HepG2 (cell line): ENCODE measurements around the gene MRPL43. TPM values are rescaled to one million over a fixed set of nuclear protein-coding genes. Genes with fewer than 3 reads are reported as not detected.

Experiments used
- ATAC-seq: fragments of 200-7000 bp; cut with Tn5 transposase; 3 replicates; pipeline ENCODE4 v1.9.1; 2020; ENCODE audit warnings: mild to moderate bottlenecking, moderate library complexity
- BruUV-seq: library from RNA; stranded (reverse); fragments of 400-500 nt; replicated peaks from 2 replicates; lab custom pipeline; 2021; lab: Mats Ljungman, UMichigan
- CTCF ChIA-PET: fragments of 300-600 bp; formaldehyde crosslinking; extraction: SDS; loops from one replicate; lab custom pipeline; 2021; ENCODE audit warnings: low total read pairs, inconsistent platforms, low intra/inter-chr PET ratio; lab: Yijun Ruan, JAX
- POLR2A ChIA-PET: fragments of 350-600 bp; sonication (Branson Sonifier 250); formaldehyde crosslinking; loops from one replicate; lab custom pipeline; 2020; ENCODE audit warnings: antibody characterized with exemption, inconsistent platforms; lab: Yijun Ruan, JAX
- DNase-seq: peaks from one replicate; pipeline ENCODE4 v3.0.0-alpha.2; 2015; ENCODE audit warnings: low spot score
- FAIRE-seq: peaks from 3 replicates; lab custom pipeline; 2011; peaks lifted over from hg19 to GRCh38; lab: Jason Lieb, UNC
- H2AFZ ChIP-seq: one replicate; pipeline ENCODE4 v1.6.1; 2011; ENCODE audit warnings: low read length, inconsistent platforms
- H3K27ac ChIP-seq: fragments of 300-600 bp; 3 replicates; pipeline ENCODE4 v1.8.0; 2011; ENCODE audit warnings: mixed run types, mild to moderate bottlenecking, mixed read lengths, low read length, inconsistent platforms; ENCODE audit not compliant: insufficient read depth; ENCODE audit errors: extremely low read length
- H3K27me3 ChIP-seq, 2 experiments: fragments of 200-600 bp in 1 of 2; 2 replicates in 1 of 2; 3 replicates in 1 of 2; pipeline versions ENCODE4 v1.6.0 to v1.8.0; 2011; ENCODE audit warnings: low read length in 2 of 2, mild to moderate bottlenecking in 2 of 2, moderate library complexity in 2 of 2, inconsistent platforms in 1 of 2; ENCODE audit not compliant: insufficient read depth in 2 of 2, control insufficient read depth in 1 of 2
- H3K36me3 ChIP-seq, 2 experiments: fragments of 200-600 bp in 1 of 2; replicated peaks in 1 of 2; 2 replicates in 1 of 2; 3 replicates in 1 of 2; pipeline versions ENCODE4 v1.5.1 to v1.8.0; 2011; ENCODE audit warnings: low read length in 2 of 2, inconsistent platforms in 1 of 2; ENCODE audit not compliant: insufficient read depth in 2 of 2, control insufficient read depth in 1 of 2
- H3K4me1 ChIP-seq: 2 replicates; pipeline ENCODE4 v1.5.1; 2012; ENCODE audit warnings: low read length, inconsistent platforms; ENCODE audit not compliant: insufficient read depth
- H3K4me2 ChIP-seq: 2 replicates; pipeline ENCODE4 v1.6.0; 2011; ENCODE audit warnings: low read depth, low read length, inconsistent platforms
- H3K4me3 ChIP-seq, 3 experiments: fragments of 200-600 bp in 1 of 3; sonication (generic), shearing (Covaris generic) in 1 of 3; replicated peaks in 1 of 3; 2 replicates each; pipeline ENCODE4 v1.5.1; 2011 to 2016; ENCODE audit warnings: low read length in 3 of 3, inconsistent platforms in 2 of 3, low read depth in 2 of 3, mild to moderate bottlenecking in 2 of 3, control low read depth in 1 of 3, mixed read lengths in 1 of 3; ENCODE audit not compliant: insufficient read depth in 1 of 3
- H3K79me2 ChIP-seq: one replicate; pipeline ENCODE4 v1.6.1; 2011; ENCODE audit warnings: low read length, inconsistent platforms; ENCODE audit not compliant: insufficient read depth
- H3K9ac ChIP-seq: 2 replicates; pipeline ENCODE4 v1.6.0; 2011; ENCODE audit warnings: mild to moderate bottlenecking, low read depth, low read length, inconsistent platforms; ENCODE audit not compliant: insufficient read depth
- H3K9me3 ChIP-seq: 2 replicates; pipeline ENCODE4 v1.5.1; 2012; ENCODE audit warnings: mild to moderate bottlenecking, low read length
- H4K20me1 ChIP-seq: 2 replicates; pipeline ENCODE4 v1.6.0; 2011; ENCODE audit warnings: inconsistent platforms, mild to moderate bottlenecking, low read length, moderate library complexity; ENCODE audit not compliant: insufficient read depth
- AGO1 ChIP-seq: fragments of 200-400 bp; formaldehyde crosslinking; IDR thresholded peaks from 2 replicates; pipeline ENCODE4 v1.6.1; 2017; ENCODE audit warnings: mild to moderate bottlenecking, low read depth, low read length, moderate library complexity; ENCODE audit not compliant: poor library complexity, severe bottlenecking
- AGO2 ChIP-seq: fragments of 200-400 bp; formaldehyde crosslinking; optimal IDR thresholded peaks from 2 replicates; pipeline ENCODE3; 2017; ENCODE audit warnings: mild to moderate bottlenecking, low read depth, low read length, moderate library complexity
- ASH2L ChIP-seq: fragments of 300-600, 200-600 bp; sonication (generic); IDR thresholded peaks from 2 replicates; pipeline ENCODE4 v1.7.0; 2017; ENCODE audit warnings: low read depth, mild to moderate bottlenecking, moderate library complexity, mixed read lengths, low read length; ENCODE audit not compliant: insufficient read length
- KLF6 ChIP-seq: IDR thresholded peaks from 2 replicates; pipeline ENCODE4 v1.8.0; 2016; ENCODE audit warnings: missing biosample characterization, missing genetic modification reagents
- POLR2A ChIP-seq, 2 experiments: IDR thresholded peaks; 2 replicates each; pipeline ENCODE4 v1.6.1; 2011; ENCODE audit warnings: low read depth in 2 of 2, low read length in 2 of 2, mild to moderate bottlenecking in 1 of 2, moderate library complexity in 1 of 2; ENCODE audit not compliant: insufficient read depth in 1 of 2
- RBFOX2 ChIP-seq: fragments of 200-400 bp; formaldehyde crosslinking; IDR thresholded peaks from 2 replicates; pipeline ENCODE4 v1.6.1; 2017; ENCODE audit warnings: low read depth, mild to moderate bottlenecking, low read length
- ZNF138 ChIP-seq: sonication (generic); formaldehyde crosslinking; IDR thresholded peaks from 2 replicates; pipeline ENCODE4 v1.5.0; 2020; ENCODE audit warnings: mild to moderate bottlenecking, low read depth, missing genetic modification reagents
- ZNF562 ChIP-seq: sonication (generic); formaldehyde crosslinking; IDR thresholded peaks from 2 replicates; pipeline ENCODE4 v1.8.0; 2022; ENCODE audit warnings: missing genetic modification reagents, borderline replicate concordance
- WGBS: methylation state at CpG from one replicate; pipeline ENCODE4 v1.1.6; 2017; ENCODE audit warnings: low lambda C conversion rate; 5-methylcytosine and 5-hydroxymethylcytosine counted together
- in situ Hi-C: cut with HindIII; loops from 2 replicates; pipeline ENCODE4 v1.10.0; 2017; ENCODE audit warnings: low pct_unique_long_range_greater_than_20kb; ENCODE audit not compliant: extremely low pct_ligation_motif_present
- intact Hi-C: fragments of 100-400 bp; cut with micrococcal nuclease; formaldehyde crosslinking; loops from one replicate; pipeline ENCODE4 v1.10.0; 2022; ENCODE audit not compliant: unreplicated experiment
- polyA plus RNA-seq, 8 experiments: library from polyadenylated mRNA; depleted of rRNA in 3 of 8; stranded (reverse) in 7 of 8; unstranded in 1 of 8; fragments of >200 nt; fragmentation: Illumina TruSeq in 4 of 8; extraction: Trizol in 4 of 8; gene quantifications; 2 replicates each; pipeline versions ENCODE4 v1.2.1 to v1.2.3, GENCODE V29; 2011 to 2016; ENCODE audit warnings: low read depth in 4 of 8, missing spikeins in 1 of 8, mixed read lengths in 1 of 8; ENCODE audit not compliant: insufficient read depth in 1 of 8
- total RNA-seq, 5 experiments: library from RNA; depleted of rRNA; stranded (reverse); fragments of >200 nt; fragmentation: Illumina TruSeq; extraction: Trizol; gene quantifications; 2 replicates each; pipeline ENCODE4 v1.2.3, GENCODE V29; 2016; ENCODE audit warnings: low read depth in 1 of 5
- TF ChIP-seq, protein P1 (sequence below): sonication (generic); formaldehyde crosslinking; conservative IDR thresholded peaks from 2 replicates; pipeline ENCODE4 v1.8.1; 2023; ENCODE audit warnings: missing genetic modification reagents
- TF ChIP-seq, protein P2 (sequence below): sonication (generic); formaldehyde crosslinking; IDR thresholded peaks from 2 replicates; pipeline ENCODE4 v1.5.1; 2020; ENCODE audit warnings: mild to moderate bottlenecking, missing genetic modification reagents, moderate library complexity

The MRPL43 gene
- total and polyA plus RNA-seq, 2 of the 13 experiments (the other 11 are each of a cell fraction or from before 2014, with no cell fraction given) = 71.0 to 73.7 TPM

DNA sequence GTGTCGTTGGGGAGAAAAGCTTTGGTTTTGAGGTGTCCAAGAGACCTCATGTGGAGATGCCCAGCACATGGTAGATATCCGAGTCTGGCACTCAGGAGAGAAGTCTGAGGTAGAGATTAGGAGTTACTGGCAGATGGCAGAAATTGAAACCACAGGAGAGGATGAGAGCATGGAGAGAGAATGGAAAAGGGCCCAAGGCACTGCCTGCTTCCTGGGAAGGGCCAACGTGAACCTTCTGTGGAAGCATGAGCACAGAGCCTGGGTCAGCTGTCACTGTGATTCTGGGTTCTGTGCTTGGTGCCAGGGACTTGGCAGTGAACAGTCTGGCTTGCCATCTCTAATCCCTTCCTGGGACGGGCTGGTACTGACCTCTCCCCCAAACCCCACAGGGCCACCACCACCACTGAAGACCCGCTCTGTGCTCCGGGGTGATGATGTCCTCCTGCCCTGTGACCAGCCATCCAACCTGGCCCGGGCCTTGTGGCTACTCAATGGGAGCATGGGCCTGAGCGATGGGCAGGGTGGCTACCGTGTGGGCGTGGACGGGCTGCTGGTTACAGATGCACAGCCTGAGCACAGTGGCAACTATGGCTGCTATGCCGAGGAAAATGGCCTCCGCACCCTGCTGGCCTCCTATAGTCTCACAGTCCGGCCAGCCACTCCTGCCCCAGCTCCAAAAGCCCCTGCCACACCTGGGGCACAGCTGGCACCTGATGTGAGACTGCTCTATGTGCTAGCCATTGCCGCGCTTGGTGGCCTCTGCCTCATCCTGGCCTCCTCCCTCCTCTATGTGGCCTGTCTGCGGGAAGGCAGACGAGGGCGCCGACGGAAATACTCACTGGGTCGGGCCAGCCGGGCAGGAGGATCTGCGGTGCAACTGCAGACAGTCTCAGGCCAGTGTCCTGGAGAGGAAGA lies 4.1 kb downstream of the MRPL43 start:
- Histone ChIP-seq H3K4me3 (no peak overlapping the region), H3K4me2 (no peak overlapping the region), H3K27ac (peak overlapping the region; percentile 13), H3K36me3 (peaks cover 20 to 63% of the 10 kb centered on the region in 2 experiments), H4K20me1 (no peaks in the 10 kb centered on the region), H2AFZ (no peak overlapping the region), H3K9me3 (no peaks in the 10 kb centered on the region), H3K4me1 (peaks cover 25% of the 10 kb centered on the region), H3K79me2 (peaks cover 18% of the 10 kb centered on the region), H3K9ac (no peak overlapping the region), H3K27me3 (no peaks in the 10 kb centered on the region; a peak in 1 of 5 replicates)
- no peak for FAIRE-seq
- in situ Hi-C loops (no loop called here), intact Hi-C loops (no loop called here)
- CTCF ChIA-PET = no interaction called here
- 92% methylated on average over 9 of the region's 24 CpGs for WGBS
- POLR2A ChIA-PET = interaction anchor here (23.0 kb wide), 1 partner anchor 14 kb away, joined by 277 read pairs; the partner anchor contains the start of gene SEMA4G
- BruUV-seq = no TSS peak
- no peak for DNase-seq
- ATAC-seq = no peak
- TF ChIP-seq AGO1 (peak; percentile 40), KLF6 (CRISPR knock-in tag) (no peak), ASH2L (no peak), RBFOX2 (peak; percentile 66), ZNF138 (CRISPR knock-in tag) (0 out of 2 replicates have a peak, but pooled peaks have one; percentile 47), AGO2 (peak; percentile 94), POLR2A (IDR thresholded peaks at IDR 0.05; ENCODE audit: insufficient read depth in 1 of 2, low read depth in 2 of 2, low read length in 2 of 2) (0 out of 4 replicates have a peak, but pooled peaks of 1 of the 2 experiments have one; percentile 30), ZNF562 (CRISPR knock-in tag) (no peak)
- TF ChIP-seq, protein P1, sequence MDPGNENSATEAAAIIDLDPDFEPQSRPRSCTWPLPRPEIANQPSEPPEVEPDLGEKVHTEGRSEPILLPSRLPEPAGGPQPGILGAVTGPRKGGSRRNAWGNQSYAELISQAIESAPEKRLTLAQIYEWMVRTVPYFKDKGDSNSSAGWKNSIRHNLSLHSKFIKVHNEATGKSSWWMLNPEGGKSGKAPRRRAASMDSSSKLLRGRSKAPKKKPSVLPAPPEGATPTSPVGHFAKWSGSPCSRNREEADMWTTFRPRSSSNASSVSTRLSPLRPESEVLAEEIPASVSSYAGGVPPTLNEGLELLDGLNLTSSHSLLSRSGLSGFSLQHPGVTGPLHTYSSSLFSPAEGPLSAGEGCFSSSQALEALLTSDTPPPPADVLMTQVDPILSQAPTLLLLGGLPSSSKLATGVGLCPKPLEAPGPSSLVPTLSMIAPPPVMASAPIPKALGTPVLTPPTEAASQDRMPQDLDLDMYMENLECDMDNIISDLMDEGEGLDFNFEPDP (CRISPR knock-in tag) = 0 out of 2 replicates have a peak, but pooled peaks have one; percentile 50
- TF ChIP-seq, protein P2, sequence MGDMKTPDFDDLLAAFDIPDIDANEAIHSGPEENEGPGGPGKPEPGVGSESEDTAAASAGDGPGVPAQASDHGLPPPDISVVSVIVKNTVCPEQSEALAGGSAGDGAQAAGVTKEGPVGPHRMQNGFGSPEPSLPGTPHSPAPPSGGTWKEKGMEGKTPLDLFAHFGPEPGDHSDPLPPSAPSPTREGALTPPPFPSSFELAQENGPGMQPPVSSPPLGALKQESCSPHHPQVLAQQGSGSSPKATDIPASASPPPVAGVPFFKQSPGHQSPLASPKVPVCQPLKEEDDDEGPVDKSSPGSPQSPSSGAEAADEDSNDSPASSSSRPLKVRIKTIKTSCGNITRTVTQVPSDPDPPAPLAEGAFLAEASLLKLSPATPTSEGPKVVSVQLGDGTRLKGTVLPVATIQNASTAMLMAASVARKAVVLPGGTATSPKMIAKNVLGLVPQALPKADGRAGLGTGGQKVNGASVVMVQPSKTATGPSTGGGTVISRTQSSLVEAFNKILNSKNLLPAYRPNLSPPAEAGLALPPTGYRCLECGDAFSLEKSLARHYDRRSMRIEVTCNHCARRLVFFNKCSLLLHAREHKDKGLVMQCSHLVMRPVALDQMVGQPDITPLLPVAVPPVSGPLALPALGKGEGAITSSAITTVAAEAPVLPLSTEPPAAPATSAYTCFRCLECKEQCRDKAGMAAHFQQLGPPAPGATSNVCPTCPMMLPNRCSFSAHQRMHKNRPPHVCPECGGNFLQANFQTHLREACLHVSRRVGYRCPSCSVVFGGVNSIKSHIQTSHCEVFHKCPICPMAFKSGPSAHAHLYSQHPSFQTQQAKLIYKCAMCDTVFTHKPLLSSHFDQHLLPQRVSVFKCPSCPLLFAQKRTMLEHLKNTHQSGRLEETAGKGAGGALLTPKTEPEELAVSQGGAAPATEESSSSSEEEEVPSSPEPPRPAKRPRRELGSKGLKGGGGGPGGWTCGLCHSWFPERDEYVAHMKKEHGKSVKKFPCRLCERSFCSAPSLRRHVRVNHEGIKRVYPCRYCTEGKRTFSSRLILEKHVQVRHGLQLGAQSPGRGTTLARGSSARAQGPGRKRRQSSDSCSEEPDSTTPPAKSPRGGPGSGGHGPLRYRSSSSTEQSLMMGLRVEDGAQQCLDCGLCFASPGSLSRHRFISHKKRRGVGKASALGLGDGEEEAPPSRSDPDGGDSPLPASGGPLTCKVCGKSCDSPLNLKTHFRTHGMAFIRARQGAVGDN = no peak; the same call in 1 of the 2 replicates
